ENCODE results near the gene GPNMB. TPM values are rescaled to one million over a fixed set of nuclear protein-coding genes. Genes with fewer than 3 reads are reported as not detected.

GPNMB gene
- 100 to 1,000 TPM; 734 to 799 TPM for total RNA-seq

DNA sequence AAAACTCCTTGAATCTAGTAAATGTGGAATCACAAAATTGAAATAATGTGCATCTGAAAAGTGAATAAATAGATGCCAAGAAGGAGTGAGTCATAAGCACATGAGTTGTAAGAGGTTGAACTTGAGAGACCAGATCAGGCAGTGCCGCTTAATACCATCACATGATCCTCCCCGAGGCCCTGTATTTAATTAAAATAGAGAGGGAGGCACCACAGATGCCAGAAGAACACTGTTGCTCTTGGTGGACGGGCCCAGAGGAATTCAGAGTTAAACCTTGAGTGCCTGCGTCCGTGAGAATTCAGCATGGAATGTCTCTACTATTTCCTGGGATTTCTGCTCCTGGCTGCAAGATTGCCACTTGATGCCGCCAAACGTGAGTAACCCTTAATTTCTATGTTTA, at the start of gene GPNMB:
GPNMB (plus strand) TSS at position 221 of the 400 bp plus-strand sequence; CDS start at position 304, 83 bp downstream.

DNA sequence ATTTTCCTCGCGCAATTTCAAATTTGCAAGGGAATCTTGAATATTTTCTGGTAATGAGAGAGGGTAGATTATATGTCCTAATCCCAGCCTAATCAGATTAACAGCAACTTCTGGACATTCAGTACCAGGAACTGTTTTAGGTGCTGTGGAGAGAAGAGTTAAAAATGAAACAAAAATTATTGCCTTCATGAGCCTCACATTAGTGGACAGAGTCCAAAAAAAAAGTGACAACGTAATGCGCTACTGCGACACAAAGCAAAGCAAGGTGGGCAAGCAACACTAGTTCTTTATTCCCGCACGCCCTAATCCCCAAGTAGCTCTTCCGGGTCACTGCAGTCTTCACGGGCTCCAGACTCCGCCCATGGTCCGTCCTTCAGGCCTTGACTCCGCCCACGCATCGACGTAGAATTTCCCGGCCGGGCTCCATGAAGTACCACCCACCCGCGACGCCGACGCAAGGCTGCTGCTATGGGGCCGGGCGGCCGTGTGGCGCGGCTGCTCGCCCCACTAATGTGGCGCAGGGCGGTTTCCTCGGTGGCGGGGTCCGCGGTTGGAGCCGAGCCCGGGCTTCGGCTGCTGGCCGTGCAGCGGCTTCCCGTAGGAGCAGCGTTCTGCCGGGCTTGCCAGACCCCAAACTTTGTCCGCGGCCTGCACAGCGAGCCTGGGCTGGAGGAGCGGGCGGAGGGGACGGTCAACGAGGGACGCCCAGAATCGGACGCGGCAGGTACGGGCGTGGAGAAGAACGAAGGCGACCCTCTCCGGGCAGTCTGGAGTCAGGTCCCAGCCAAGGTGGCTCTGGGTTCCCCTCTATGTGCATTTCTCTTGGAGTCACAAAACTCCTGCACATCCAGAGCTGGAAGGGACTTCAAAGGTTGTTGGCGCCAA, 52.6 kb downstream of the GPNMB start, which contains the start of gene MALSU1:
MALSU1 (plus strand) TSS at position 455 of the 885 bp plus-strand sequence; CDS start at position 469, 14 bp downstream.

Other genes starting within 250 kb of the GPNMB start
- gene HYCC1, start 232.6 kb upstream of the GPNMB start, total RNA-seq: 100 to 1,000 TPM in 1 of 2 donors, 10 to 100 TPM in 1; 92.6 to 103 TPM
- gene KLHL7, start 141.0 kb upstream of the GPNMB start, total RNA-seq: 10 to 100 TPM; 31.3 to 36.8 TPM
- gene NUP42, start 64.7 kb upstream of the GPNMB start, total RNA-seq: 10 to 100 TPM; 22.7 to 37.3 TPM
- gene MALSU1, start 52.6 kb downstream of the GPNMB start, total RNA-seq: 10 to 100 TPM; 50.6 to 84.3 TPM
- 10 to 100 TPM; 42.3 to 86.3 TPM for gene IGF2BP3, start 223.7 kb downstream of the GPNMB start, total RNA-seq

Measured in melanocyte of skin (primary cell).